Left forelimb (tissue), 1 donor: ENCODE data around the gene PSMD12.
A peak's percentile ranks its signal among the peaks of the same experiment; 100 is the strongest.

ENCODE experiments used
- DNase-seq: peaks from one replicate; pipeline ENCODE4 v3.0.0-alpha.2; 2018; ENCODE audit warnings: low spot score

The PSMD12 gene

GRCh38 chr17:67386965-67387551 is 20.7 kb upstream of the PSMD12 start:
- no peak for DNase-seq

DNA sequence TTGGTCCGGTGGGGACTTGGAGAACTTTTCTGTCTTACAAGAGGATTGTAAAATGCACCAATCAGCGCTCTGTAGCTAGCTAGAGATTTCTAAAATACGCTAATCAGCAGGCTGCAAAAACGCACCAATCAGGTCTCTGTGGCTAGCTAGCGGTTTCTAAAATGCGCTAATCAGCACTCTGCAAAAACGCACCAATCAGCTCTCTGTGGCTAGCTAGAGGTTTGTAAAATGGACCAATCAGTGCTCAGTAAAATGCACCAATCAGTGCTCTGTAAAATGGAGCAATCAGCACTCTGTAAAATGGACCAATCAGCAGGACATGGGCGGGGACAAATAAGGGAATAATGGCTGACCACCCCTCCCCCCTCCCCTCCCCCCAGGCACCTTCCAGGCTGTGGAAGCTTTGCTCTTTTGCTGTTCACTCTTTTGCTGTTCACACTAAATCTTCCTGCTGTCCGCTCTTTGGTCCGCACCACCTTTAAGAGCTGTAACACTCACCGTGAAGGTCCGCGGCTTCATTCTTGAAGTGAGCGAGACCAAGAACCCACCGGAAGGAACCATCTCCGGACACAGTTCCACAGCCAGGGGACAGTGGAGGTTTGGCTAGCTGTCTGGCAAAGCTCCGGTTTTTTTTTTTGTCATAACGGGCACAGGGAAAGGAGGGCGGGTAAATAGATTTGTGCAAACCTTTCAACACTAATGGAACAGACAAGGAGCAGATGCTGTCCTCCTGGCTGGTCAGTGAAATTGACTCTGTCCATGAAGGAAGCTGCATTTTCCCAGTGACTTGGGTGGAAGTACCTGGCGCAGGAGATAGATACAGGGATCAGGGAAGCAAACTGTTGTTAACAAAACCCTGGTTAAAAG is 19.0 kb upstream of the PSMD12 start:
- no peak for DNase-seq

GRCh38 chr17:67381929-67382257 is 15.5 kb upstream of the PSMD12 start:
- DNase-seq: no peak

- DNase-seq: no peak
These were observed 12.9 kb upstream of the PSMD12 start for GRCh38 chr17:67379251-67379630.

- peak; percentile 87 for DNase-seq
These were observed 12.3 kb upstream of the PSMD12 start for GRCh38 chr17:67378454-67379250.

DNA sequence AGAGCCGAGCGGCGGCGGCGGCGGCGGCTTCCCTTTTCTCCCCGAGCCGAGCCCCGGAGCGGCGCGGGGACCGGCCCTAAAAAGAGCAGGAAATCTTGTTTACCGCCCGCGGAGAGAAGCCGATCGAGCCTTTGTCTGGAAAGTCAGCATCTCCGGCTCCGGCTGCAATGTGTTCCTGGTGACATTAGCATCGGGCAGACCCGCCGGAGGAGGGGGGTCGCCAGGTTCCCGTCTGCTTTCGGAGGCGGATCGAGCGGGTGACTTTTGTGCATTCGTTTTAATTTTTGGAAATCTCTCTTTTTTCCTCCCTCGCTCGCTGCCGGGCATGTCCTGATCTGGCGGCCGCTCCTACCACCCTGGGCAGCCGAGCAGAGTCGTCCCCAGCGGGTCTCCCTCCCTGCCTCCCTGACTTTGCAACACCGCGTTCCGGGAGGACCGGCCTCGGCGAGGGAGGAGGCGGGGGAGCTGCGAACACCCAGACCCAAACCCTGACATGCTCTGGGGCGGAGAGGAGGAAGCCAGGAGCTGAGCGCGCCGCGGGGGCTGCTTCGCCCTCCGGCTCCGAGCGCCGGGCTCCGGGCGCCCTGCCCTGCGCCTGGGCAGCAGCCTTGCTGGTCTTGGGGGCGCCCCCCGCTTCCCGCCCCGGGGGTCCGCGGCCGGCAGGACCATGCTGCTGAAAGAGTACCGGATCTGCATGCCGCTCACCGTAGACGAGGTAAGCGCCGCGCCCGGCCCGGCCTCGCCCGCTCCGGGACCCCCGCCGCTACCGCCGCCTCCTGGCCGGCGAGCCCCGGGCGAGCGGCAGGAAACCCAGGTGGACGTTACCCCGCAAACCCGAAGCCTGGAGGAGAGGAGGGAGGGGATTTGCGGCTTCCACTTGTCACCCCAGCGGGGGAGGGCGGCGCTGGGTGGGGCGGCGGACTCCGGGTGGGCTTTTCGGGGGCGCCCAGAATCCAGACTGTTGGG is 11.4 kb upstream of the PSMD12 start:
- peak; percentile 80 for DNase-seq

DNA sequence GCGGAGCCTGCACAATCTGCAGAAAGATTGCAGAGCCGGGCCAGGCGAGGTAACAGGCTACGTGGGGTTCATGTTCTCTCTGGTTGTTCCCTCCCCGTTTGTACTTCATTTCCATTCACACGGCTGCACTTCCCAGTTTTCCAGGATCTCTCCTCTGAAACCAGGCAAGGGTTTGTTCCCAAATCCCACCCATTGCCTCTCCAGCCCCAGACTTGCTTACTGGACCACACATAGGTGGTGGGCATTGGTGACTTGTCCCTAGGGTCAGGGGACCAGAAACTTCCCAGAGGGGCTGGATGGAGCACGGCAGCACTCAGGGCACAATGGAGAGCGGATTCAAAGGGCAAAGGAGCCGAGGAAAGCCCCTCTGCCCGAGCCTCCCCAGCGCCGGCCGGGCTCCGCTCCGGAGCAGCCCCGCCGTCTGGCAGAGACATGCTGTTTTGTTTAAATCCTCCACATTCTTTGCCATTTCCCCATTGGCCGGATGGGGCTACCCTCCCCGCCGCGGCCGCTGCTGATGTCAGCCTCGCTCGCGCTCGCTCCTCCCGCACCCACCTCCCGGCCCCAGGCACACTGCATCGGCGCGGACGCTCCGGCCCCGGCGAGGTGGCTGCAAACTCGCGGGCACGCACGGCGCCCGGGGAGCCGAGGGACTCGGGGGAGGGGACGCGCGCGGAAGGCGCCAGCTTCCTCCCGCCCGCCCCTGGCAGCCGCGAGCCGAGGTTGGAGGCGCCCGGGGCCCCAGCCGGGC is 10.5 kb upstream of the PSMD12 start, which contains the start of gene PITPNC1:
Gene PITPNC1 (plus strand): TSS at position 545 of the 751 bp plus-strand sequence.
- peak; percentile 91 for DNase-seq

DNA sequence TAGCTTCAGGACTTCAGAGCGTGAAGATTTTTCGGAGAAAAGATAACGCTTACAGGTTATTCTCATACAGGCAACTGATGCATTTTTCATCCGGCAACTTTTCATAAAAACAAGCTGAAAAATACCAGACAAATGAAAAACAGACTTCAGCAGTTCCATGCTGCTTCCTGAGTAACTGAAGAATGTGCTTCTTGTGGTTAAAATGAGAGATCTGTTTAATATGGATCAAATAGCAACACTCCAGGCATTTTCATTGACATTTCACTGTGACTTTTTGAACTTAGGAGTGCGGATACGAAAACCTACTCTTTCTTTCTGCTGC is 10.0 kb upstream of the PSMD12 start:
- DNase-seq: no peak

GRCh38 chr17:67375716-67376115 is 9.3 kb upstream of the PSMD12 start:
- no peak for DNase-seq

- no peak for DNase-seq
These were observed 8.7 kb upstream of the PSMD12 start for GRCh38 chr17:67375054-67375427.

- peak; percentile 86 for DNase-seq
These were observed 8.1 kb upstream of the PSMD12 start for GRCh38 chr17:67374329-67375053.

DNA sequence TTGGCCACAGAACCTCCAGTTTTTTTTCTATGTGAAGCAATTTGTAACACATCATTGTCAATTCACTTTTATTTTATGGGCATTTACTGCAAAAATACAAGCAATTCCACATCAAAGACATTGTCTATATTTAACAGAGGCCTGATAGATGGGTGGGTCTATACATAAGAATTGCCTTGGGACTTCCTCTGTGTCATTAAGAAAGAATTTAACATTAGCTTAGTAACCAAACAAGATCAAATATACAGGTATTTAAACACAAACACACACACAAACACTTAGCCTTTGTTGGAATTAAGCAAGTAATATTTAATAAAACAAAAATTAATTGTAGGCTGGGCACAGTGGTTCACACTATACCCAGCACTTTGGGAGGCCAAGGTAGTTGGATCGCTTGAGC is 6.4 kb upstream of the PSMD12 start:
- DNase-seq: no peak

GRCh38 chr17:67369676-67370075 is 3.3 kb upstream of the PSMD12 start:
- DNase-seq: no peak

DNA sequence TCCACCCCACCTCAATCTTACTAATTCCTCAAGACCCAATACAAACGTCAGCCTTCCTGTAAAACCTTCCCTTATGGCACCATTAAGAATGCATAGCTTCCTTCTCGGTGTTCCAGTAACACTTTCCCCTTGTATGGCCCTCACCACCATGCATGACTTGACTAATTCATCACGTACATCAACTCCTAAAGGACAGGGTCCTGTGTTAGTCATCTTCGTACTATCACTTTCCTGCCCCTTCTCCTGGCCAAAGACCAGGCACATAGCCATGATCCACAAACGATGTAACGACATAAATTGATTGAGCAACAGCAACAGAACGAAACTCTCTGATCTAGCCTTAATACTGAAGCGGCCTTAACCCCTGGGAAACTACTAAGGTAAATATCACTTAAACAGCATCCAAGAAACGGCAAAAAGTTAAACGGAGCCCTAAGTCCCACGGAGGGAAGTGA is 612 bp downstream of the PSMD12 start:
- DNase-seq: no peak

DNA sequence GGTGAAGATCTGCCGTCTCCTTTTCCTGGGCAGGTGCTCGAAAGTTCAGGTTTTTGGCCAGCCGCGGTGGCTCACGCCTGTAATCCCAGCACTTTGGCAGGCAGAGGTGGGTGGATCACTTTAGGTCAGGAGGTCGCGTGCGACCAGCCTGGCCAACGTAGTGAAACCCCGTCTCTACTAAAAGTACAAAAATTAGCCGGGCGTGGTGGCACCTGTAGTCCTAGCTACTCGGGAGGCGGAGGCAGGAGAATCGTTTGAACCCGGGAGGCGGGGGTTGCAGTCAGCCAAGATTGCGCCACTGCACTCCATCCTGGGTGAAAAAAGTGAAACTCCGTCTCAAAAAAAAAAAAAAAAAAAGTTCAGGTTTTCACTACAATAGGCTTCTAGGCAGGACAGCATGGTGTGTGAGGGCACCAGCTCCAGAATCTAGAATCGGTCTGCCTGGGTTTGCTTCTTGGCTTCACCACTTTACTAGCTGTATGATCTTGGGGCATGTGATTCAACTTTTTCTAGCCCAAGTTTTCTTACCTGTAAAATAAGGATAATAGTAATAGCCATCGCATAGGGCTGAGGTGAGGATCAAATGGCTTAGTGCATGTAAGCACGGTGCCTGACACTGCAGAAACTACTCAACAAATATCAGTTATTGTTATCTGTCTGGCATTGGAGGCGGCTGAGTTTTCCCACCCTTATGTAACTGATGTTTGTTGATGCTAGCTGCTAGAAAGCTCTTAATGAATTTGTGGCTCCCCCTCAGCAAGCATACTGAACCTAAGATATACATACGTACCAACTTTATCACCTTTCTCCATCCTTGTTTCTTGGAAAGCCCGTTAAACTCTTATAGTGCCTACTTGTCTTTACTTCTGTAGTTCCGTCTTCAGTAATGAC is 1.3 kb downstream of the PSMD12 start:
- no peak for DNase-seq

- DNase-seq: no peak
These were observed 4.2 kb downstream of the PSMD12 start for GRCh38 chr17:67362173-67362572.

GRCh38 chr17:67360880-67361279 is 5.5 kb downstream of the PSMD12 start:
- no peak for DNase-seq

DNA sequence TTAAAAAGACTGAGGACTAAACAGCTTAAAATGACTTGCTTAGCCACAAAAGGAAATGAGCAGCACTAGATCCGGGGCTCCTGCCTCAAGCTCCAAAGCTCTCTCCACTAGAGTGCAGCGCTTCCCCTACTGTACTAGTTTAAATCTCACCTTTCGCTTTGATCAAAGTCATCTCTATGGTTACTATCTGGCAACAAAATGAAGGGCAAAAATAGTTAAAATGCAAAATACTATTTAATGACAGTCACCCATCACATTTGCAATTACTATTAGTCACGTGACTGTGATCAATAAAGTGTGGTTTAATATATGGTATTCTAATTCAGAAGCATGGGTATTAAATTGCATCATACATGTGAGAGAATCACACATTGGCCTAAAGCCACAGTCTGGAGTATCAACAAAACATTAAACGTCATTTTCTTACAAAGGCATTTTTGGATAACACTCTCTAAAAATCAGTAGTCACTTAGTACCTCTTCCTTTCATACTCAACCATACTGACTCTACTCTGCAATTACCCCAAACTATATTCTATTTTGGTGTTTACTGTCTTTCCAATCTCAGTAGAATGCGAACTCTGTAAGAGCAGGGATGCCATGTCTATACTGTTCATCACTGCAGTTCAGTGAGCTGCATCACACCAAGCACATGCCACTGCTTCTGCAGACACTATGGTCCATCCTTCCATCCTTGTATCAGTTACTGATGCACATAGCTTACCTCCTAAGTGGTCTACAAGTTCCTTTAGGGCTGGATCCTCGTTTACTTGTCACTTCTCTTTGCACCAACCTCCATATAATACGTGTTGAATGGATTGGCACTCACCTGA is 6.2 kb downstream of the PSMD12 start:
- DNase-seq: no peak
